Activated naive CD4-positive, alpha-beta T cell treated with anti-CD3 and anti-CD28 coated beads for 36 hours (primary cell): ENCODE results near the gene NPIPA5. TPM values are rescaled to one million over a fixed set of nuclear protein-coding genes. Genes with fewer than 3 reads are reported as not detected.
"Not testable (repeated sequence)": the region's sequence is repeated elsewhere in the genome, so short reads cannot be mapped to it uniquely, and the experiment has no call there.

Experiments used
- CTCF ChIA-PET: fragments of 350-600 bp; sonication (Branson Sonifier 250); formaldehyde crosslinking; loops from one replicate; lab custom pipeline; 2021; ENCODE audit warnings: antibody characterized with exemption; lab: Charles Lee
- DNase-seq: peaks from one replicate; pipeline ENCODE4 v3.0.0-alpha.2; 2020
- H3K27ac Mint-ChIP-seq: one replicate; pipeline ENCODE4 v1.8.0; 2021; ENCODE audit warnings: mild to moderate bottlenecking, mixed read lengths
- H3K27me3 Mint-ChIP-seq: one replicate; pipeline ENCODE4 v1.8.0; 2021; ENCODE audit warnings: low read depth, mixed read lengths
- H3K36me3 Mint-ChIP-seq: one replicate; pipeline ENCODE4 v1.8.0; 2021; ENCODE audit warnings: low read depth, mixed read lengths
- H3K4me1 Mint-ChIP-seq: one replicate; pipeline ENCODE4 v1.8.0; 2021; ENCODE audit warnings: low read depth, mixed read lengths
- H3K4me3 Mint-ChIP-seq: one replicate; pipeline ENCODE4 v1.8.0; 2021; ENCODE audit warnings: mild to moderate bottlenecking, moderate library complexity, mixed read lengths
- H3K9me3 Mint-ChIP-seq: one replicate; pipeline ENCODE4 v1.8.0; 2021; ENCODE audit warnings: mixed read lengths
- intact Hi-C: fragments of 100-400 bp; cut with micrococcal nuclease; formaldehyde crosslinking; loops from one replicate; pipeline ENCODE4 v1.15.1; 2023
- total RNA-seq, 2 experiments: library from RNA; stranded (reverse); gene quantifications; one replicate each; pipeline ENCODE4 v1.2.3, GENCODE V29; 2021

Gene NPIPA5
- total RNA-seq, 2 experiments from 2014 or later = 13.1 to 14.2 TPM

DNA sequence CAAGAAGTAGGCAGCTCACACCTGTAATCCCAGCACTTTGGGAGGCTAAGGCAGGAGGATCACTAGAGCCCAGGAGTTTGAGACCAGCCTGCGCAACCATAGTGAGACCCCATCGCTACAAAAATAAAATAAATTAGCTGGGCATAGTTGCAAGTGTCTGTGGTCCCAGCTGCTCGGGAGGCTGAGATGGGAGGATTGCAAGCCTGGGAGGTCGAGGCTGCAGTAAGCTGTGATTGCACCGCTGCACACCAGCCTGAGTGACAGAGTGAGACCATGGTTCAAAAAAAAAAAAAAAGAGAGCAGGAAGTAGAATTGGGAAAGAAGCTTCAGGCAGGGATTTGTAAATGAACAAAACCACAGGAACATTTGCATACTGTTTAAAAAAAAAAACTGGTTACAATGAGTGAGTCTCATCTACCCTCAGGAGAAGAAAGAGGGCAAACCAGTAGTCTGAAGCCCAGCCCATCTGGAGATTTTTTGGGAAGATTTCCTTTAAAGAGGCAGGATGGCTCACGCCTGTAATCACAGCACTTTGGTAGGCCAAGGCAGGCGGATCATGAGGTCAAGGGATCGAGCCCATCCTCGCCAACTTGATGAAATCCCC, 25.4 kb upstream of the NPIPA5 start:
- DNase-seq = no peak
- CTCF ChIA-PET = interaction anchor here (0.6 kb wide), 1 partner anchor 261 kb away, joined by 6 read pairs; no protein-coding TSS in a partner anchor
- Mint-ChIP-seq H3K9me3 (no peaks in the 10 kb centered on the region), H3K27me3 (peaks cover 6% of the 10 kb centered on the region), H3K4me1 (no peaks in the 10 kb centered on the region), H3K36me3 (no peaks in the 10 kb centered on the region), H3K27ac (no peak overlapping the region), H3K4me3 (no peak overlapping the region)
- intact Hi-C loops = no loop called here

DNA sequence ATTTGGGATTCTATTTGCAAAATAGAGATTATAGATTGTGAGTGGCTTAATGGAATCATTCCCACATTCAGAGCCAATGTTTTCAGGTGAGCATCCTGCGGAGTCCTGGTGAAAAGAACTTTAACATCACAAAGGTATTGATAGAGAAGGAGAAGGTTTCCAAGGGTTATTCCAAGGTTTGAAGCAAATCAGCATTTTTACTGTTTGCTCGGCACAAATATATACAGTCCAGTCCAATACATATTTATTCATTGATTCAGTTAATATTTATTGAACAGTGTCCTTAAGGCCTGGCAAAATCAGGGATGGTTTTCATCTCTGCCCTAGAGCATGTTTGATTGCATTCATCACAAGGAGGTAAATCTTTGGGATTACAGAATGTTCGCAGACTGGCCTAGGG, 23.9 kb upstream of the NPIPA5 start:
- H3K4me3 Mint-ChIP-seq = no peak overlapping the region
- H3K27ac Mint-ChIP-seq = no peak overlapping the region
- no peaks in the 10 kb centered on the region for H3K4me1 Mint-ChIP-seq
- H3K27me3 Mint-ChIP-seq = peaks cover 10% of the 10 kb centered on the region
- CTCF ChIA-PET = interaction anchor here (0.5 kb wide), 1 partner anchor 53 kb away, joined by 4 read pairs; no protein-coding TSS in a partner anchor
- intact Hi-C loops = no loop called here
- H3K9me3 Mint-ChIP-seq = no peaks in the 10 kb centered on the region
- H3K36me3 Mint-ChIP-seq = no peaks in the 10 kb centered on the region
- no peak for DNase-seq

DNA sequence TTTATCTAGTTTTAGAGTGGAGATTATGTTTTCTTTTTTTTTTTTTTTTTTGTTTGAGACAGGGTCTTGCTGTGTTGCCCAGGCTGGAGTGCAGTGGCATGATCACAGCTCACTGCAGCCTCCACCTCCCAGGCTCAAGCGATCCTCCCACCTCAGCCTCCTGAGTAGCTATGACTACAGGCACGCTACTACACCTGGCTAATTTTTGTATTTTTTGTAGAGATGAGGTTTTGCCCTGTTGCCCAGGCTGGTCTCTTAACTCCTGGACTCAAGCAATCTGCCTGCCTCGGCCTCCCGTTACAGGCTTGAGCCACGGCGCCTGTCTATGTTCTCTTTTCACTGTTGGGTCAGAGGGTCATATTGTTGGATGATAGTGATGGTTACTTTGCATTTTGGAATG, 22.2 kb upstream of the NPIPA5 start:
- H3K4me3 Mint-ChIP-seq, CTCF ChIA-PET, DNase-seq, H3K27ac Mint-ChIP-seq, H3K4me1 Mint-ChIP-seq, H3K36me3 Mint-ChIP-seq, H3K9me3 Mint-ChIP-seq, intact Hi-C loops: not testable (repeated sequence)
- H3K27me3 Mint-ChIP-seq = peaks cover 22% of the 10 kb centered on the region

DNA sequence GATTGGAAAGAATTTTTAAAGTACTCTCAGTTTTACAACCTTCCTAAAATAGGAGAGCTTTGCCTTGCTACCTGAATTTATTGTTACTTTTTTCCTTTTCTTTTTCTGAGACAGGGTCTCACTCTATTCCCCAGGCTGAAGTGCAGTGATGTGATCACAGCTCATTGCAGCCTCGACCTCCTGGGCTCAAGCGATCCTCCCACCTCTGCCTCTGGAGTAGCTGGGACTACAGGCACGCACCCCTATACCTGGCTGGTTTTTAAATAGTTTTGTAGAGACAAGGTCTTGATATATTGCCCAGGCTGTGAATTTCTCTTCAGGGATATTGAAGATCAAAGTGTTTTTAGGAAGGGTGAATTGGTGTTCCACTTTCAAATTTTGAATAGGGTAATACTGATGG, 21.2 kb upstream of the NPIPA5 start:
- Mint-ChIP-seq H3K27ac (no peak overlapping the region), H3K36me3 (no peaks in the 10 kb centered on the region), H3K4me3 (no peak overlapping the region), H3K27me3 (peaks cover 26% of the 10 kb centered on the region), H3K9me3 (no peaks in the 10 kb centered on the region), H3K4me1 (peaks cover 2% of the 10 kb centered on the region)
- DNase-seq = no peak
- CTCF ChIA-PET = no interaction called here
- intact Hi-C loops = no loop called here

DNA sequence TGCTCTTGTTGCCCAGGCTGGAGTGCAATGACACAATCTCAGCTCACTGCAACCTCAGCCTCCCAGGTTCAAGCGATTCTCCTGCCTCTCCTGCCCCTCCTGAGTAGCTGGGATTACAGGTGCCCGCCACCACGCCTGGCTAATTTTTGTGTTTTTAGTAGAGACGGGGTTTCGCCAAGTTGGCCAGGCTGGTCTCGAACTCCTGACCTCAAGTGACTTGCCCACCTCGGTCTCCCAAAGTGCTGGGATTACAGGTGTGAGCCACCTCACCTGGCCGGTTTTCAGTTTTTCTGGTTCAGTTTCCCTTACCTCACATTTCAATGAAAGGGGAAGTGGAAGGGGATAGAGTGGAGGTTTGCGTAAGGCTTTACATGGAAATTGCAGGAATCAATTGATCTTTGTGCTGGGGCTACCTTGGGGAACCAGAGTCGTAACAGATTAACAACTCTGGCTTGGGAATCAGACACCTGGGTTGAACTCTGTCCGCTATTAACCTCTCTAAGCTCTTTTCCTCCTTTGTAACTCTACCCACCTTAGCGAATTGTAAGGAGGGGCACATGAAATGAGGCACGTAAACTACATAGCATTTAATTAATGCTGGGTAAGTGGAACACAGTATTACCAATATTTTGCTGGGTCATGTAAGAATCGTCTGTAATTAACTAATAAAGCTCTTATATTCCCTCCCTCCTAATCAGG, 20.7 kb upstream of the NPIPA5 start:
- no peak for DNase-seq
- Mint-ChIP-seq H3K27ac (no peak overlapping the region), H3K4me1 (peaks cover 2% of the 10 kb centered on the region), H3K9me3 (no peaks in the 10 kb centered on the region), H3K4me3 (no peak overlapping the region), H3K36me3 (no peaks in the 10 kb centered on the region), H3K27me3 (peaks cover 26% of the 10 kb centered on the region)
- intact Hi-C loops = no loop called here
- CTCF ChIA-PET = no interaction called here

DNA sequence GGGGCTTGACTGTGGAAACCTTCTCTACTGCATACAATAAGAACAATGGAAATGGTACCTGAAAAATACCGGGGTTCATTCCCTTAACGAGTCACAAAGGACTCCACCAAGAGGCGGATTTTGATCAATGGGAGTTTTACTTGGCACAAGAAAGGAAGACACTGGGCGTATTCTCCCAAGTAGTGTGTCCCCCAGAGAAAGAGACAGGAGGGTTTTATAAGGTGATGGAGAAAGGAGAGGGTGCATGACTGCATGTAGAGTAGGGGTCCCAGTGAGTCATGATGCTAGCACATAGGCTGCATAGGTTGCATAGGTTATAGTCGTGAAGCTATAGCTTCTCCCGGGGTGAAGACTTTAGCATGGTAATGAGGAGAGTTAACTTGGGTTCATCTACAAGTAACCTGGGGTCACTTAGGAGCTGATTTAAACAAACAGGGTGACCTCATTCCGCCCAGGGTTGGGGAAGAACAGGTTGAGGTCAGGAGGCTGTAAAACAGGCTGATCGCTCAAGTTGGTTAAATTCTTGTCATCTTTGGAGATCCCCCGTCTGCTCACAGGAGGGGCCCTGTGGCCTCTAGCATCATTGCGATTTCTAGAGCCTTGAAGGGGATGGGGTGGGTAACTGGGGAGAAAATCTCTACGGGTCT, 19.0 kb upstream of the NPIPA5 start:
- no peaks in the 10 kb centered on the region for H3K36me3 Mint-ChIP-seq
- no peaks in the 10 kb centered on the region for H3K9me3 Mint-ChIP-seq
- H3K4me1 Mint-ChIP-seq = peaks cover 2% of the 10 kb centered on the region
- DNase-seq = no peak
- intact Hi-C loops = no loop called here
- peaks cover 26% of the 10 kb centered on the region for H3K27me3 Mint-ChIP-seq
- CTCF ChIA-PET = no interaction called here
- H3K4me3 Mint-ChIP-seq = no peak overlapping the region
- H3K27ac Mint-ChIP-seq = no peak overlapping the region

DNA sequence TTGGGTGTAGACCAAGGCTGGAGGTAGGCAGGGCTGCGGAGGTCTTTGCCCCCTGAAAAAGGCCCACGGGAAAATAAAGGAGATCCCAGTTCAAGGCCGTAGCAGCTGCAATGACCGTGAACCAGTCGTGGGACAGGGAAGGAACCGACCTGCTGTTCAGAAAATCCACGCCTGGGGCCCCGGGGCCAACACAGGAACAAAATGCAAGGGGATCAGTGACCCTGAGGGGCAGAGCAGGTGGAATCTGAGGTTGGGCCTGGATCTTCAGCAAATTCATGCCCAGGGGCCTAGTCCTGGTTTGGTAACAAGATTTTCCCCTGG, 18.4 kb upstream of the NPIPA5 start:
- intact Hi-C loops, H3K9me3 Mint-ChIP-seq, H3K4me1 Mint-ChIP-seq, DNase-seq, H3K4me3 Mint-ChIP-seq, H3K36me3 Mint-ChIP-seq, H3K27ac Mint-ChIP-seq, CTCF ChIA-PET: not testable (repeated sequence)
- H3K27me3 Mint-ChIP-seq = peaks cover 27% of the 10 kb centered on the region

DNA sequence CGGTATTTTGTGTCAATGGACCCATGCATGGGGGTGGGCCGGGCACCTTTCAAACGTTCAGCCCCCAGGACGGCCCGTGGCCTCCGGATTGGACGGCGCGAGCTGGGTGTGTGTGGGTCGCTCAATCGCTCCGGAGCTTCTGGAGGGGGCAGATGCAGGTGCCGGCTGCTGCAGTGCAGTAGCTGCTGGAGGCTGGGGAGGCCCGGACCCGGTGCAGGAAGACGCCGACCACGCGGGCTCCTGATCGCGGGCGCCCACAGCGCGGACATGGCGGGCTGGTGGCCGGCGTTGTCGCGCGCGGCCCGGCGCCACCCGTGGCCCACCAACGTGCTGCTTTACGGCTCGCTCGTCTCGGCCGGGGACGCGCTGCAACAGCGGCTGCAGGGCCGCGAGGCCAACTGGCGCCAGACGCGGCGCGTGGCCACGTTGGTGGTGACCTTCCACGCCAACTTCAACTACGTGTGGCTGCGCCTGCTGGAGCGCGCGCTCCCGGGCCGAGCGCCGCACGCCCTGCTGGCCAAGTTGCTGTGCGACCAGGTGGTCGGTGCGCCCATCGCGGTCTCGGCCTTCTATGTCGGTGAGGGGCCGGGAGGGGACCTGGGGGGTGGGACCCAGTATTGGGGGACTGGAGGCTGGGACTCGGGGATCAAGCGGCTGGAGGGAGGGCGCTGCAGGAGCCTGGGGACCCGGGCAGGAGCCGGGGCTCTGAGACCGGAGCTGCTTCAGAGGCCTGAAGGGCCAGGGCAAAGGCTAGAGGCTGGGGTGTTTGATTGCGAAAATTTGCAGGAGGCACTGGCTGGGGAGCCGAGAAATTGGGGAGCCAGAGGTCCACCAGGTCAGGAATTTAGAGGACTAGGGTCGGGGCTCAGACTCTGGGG, 17.8 kb upstream of the NPIPA5 start, which contains the start of gene MPV17L:
MPV17L (plus strand) TSS at position 124 of the 878 bp plus-strand sequence; CDS start at position 268, 144 bp downstream.
- intact Hi-C loops, DNase-seq, H3K27ac Mint-ChIP-seq, H3K36me3 Mint-ChIP-seq, H3K4me1 Mint-ChIP-seq, H3K9me3 Mint-ChIP-seq, CTCF ChIA-PET: not testable (repeated sequence)
- H3K4me3 Mint-ChIP-seq = peak within 1 kb of the TSS; percentile 39
- H3K27me3 Mint-ChIP-seq = peaks cover 30% of the 10 kb centered on the region

DNA sequence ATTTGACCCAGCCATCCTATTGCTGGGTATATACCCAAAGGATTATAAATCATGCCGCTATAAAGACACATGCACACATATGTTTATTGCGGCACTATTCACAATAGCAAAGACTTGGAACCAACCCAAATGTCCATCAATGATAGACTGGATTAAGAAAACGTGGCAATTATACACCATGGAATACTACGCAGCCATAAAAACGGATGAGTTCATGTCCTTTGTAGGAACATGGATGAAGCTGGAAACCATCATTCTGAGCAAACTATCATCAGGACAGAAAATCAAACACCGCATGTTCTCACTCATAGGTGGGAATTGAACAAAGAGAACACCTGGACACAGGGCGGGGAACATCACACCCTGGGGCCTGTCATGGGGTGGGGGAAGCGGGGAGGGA, 14.9 kb upstream of the NPIPA5 start:
- CTCF ChIA-PET, H3K27ac Mint-ChIP-seq, H3K4me1 Mint-ChIP-seq, H3K4me3 Mint-ChIP-seq, H3K36me3 Mint-ChIP-seq, H3K9me3 Mint-ChIP-seq, intact Hi-C loops, DNase-seq: not testable (repeated sequence)
- peaks cover 24% of the 10 kb centered on the region for H3K27me3 Mint-ChIP-seq

DNA sequence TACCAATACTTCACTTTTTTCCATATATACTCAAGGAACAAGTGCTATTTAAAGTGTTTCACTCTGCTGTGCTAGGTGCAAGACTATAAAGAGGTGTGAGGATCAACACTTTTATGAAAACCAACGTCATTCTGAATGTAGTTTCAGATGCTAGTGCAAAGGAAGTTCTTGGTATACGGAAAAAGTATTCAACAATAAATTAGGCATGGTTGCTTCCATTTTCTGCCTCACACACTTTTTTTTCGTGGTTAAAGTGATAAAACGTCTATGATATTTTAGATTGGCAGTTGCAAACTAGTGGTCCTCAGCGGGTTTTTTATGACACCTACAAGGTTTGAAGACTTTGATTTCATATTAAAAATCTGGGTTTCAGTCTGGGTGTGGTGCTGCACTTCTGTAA, 11.8 kb upstream of the NPIPA5 start:
- H3K4me1 Mint-ChIP-seq, H3K27ac Mint-ChIP-seq, CTCF ChIA-PET, H3K4me3 Mint-ChIP-seq, H3K9me3 Mint-ChIP-seq, DNase-seq, H3K27me3 Mint-ChIP-seq, H3K36me3 Mint-ChIP-seq, intact Hi-C loops: not testable (repeated sequence)

DNA sequence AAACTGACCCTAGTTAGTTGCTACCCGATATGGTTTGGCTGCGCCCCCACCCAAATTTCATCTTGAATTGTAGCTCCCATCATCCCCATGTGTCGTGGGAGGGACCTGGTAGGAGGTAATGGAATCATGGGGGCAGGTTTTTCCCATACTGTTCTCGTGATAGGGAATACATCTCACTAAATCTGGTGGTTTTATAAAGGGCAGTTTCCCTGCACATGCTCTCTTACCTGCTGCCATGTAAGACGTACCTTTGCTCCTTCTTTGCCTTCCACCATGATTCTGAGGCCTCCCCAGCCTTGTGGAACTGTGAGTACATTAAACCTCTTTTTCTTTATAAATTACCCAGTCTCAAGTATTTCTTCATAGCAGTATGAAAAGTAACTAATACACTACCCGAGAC, 10.0 kb upstream of the NPIPA5 start:
- H3K9me3 Mint-ChIP-seq, intact Hi-C loops: not testable (repeated sequence)

DNA sequence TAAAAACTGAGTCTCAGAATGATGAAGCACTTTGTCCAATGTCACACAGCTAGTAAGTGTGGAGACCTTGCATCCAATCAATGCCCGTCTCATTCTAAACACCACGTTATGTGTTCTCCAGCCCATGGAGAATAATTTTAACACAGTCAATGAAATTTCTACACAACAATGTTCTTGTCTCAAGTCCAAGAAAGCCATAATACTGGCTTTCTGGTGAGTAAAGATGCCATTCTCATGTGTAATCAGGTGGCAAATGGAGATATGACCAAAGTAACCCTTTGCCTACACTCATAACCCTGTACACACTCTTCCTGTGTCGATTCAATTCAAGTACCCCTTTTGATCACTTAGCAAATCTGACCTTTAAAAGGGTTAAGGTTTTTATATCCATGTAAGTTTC, 4.7 kb upstream of the NPIPA5 start:
- H3K4me1 Mint-ChIP-seq, intact Hi-C loops, H3K27ac Mint-ChIP-seq, DNase-seq, CTCF ChIA-PET, H3K9me3 Mint-ChIP-seq, H3K4me3 Mint-ChIP-seq, H3K36me3 Mint-ChIP-seq, H3K27me3 Mint-ChIP-seq: not testable (repeated sequence)

More for the DNA sequence above, 10.0 kb upstream of the NPIPA5 start:
- H3K27me3 Mint-ChIP-seq, H3K4me3 Mint-ChIP-seq, CTCF ChIA-PET, DNase-seq, H3K27ac Mint-ChIP-seq, H3K36me3 Mint-ChIP-seq, H3K4me1 Mint-ChIP-seq: not testable (repeated sequence)
